ENCODE measurements around the gene E2F7. TPM values are rescaled to one million over a fixed set of nuclear protein-coding genes. Genes with fewer than 3 reads are reported as not detected.

The E2F7 gene
- total and polyA plus RNA-seq, 2 of the 8 experiments (the other 6 are each of a cell fraction or from before 2014, with no cell fraction given), result 8.8 to 18.5 TPM

DNA sequence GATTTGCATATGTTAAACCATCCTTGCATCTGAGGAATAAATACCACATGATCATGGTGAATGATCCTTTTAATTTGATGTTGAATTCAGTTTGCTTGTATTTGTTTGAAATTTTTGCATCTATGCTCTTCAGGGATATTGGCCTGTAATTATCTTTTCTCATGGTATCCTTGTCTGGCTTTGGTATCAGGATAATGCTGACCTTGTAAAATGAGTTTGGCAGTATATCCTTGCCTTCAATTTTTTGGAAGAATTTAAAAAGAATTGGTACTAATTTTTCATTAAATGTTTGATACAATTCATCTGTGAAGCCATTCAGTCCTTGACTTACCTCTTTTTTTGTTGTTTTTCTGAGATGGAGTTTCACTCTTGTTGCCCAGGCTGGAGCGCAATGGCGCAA is 85.2 kb downstream of the E2F7 start:
- no peak overlapping the region for H4K91ac ChIP-seq (replicated peaks; ENCODE audit: insufficient read length, low read length)
- no peak overlapping the region for H2BK15ac ChIP-seq (ENCODE audit: low read length)
- H3K79me2 ChIP-seq (ENCODE audit: control insufficient read depth in 1 of 2, insufficient read depth in 2 of 2, low read length in 2 of 2), result no peaks in the 10 kb centered on the region
- H3K18ac ChIP-seq (ENCODE audit: extremely low read depth, low read length), result no peak overlapping the region
- TF ChIP-seq RFX5 (IDR thresholded peaks at IDR 0.05; ENCODE audit: borderline replicate concordance, low read depth, low read length), result no peak
- TF ChIP-seq TEAD4 (IDR thresholded peaks at IDR 0.05; ENCODE audit: low read depth, low read length), result no peak
- TF ChIP-seq CBX8 (IDR thresholded peaks at IDR 0.05; ENCODE audit: borderline replicate concordance, low read depth, low read length), result no peak
- no peak for TF ChIP-seq KDM4A (IDR thresholded peaks at IDR 0.05; ENCODE audit: low read depth, low read length, severe bottlenecking)
- TF ChIP-seq BCL11A (IDR thresholded peaks at IDR 0.05; ENCODE audit: low read depth in 2 of 2, low read length in 2 of 2), result no peak
- TF ChIP-seq CREB1 (IDR thresholded peaks at IDR 0.05), result no peak
- no peak for TF ChIP-seq SP2 (IDR thresholded peaks at IDR 0.05; ENCODE audit: low read length)
- TF ChIP-seq EP300 (IDR thresholded peaks at IDR 0.05; ENCODE audit: borderline replicate concordance in 1 of 2, low read depth in 2 of 2, low read length in 2 of 2), result no peak
- TF ChIP-seq BACH1 (IDR thresholded peaks at IDR 0.05; ENCODE audit: low read length), result no peak
- TF ChIP-seq KDM5A (IDR thresholded peaks at IDR 0.05; ENCODE audit: low read length), result no peak
- TF ChIP-seq POLR2A (IDR thresholded peaks at IDR 0.05; ENCODE audit: control extremely low read depth in 1 of 2, low read depth in 2 of 2, low read length in 2 of 2), result no peak
- TF ChIP-seq, protein P1, sequence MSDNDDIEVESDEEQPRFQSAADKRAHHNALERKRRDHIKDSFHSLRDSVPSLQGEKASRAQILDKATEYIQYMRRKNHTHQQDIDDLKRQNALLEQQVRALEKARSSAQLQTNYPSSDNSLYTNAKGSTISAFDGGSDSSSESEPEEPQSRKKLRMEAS (IDR thresholded peaks at IDR 0.05), result no peak
- H2BK120ac ChIP-seq (replicated peaks; ENCODE audit: low read depth, low read length), result no peak overlapping the region
- H2BK12ac ChIP-seq (ENCODE audit: low read depth, low read length), result no peak overlapping the region
- ChIA-PET POLR2A (ENCODE audit: partially characterized antibody) (no interaction called here), CTCF (ENCODE audit: partially characterized antibody) (no interaction called here)
- no peaks in the 10 kb centered on the region; a peak in 1 of 7 replicates for H3K4me1 ChIP-seq (replicated peaks in 1 of 4; ENCODE audit: control insufficient read depth in 3 of 4, insufficient read depth in 4 of 4, low read length in 3 of 4)
- no peak for FAIRE-seq
- H2BK5ac ChIP-seq (ENCODE audit: low read depth, low read length), result no peak overlapping the region
- H4K8ac ChIP-seq (ENCODE audit: extremely low read depth, insufficient read depth, low read length), result no peak overlapping the region
- H3K9ac ChIP-seq (replicated peaks in 1 of 4; ENCODE audit: extremely low read depth in 1 of 4, low read depth in 3 of 4, low read length in 3 of 4), result no peak overlapping the region
- no peak overlapping the region for H3K23ac ChIP-seq (ENCODE audit: insufficient read length)
- no peak overlapping the region for H2AK5ac ChIP-seq (ENCODE audit: low read depth, low read length)
- H3K4ac ChIP-seq (replicated peaks; ENCODE audit: insufficient read length, low read depth, low read length), result no peak overlapping the region
- no peak overlapping the region for H3K56ac ChIP-seq (replicated peaks; ENCODE audit: insufficient read length, low read depth, low read length)
- no peaks in the 10 kb centered on the region for H3K27me3 ChIP-seq (replicated peaks in 1 of 4; ENCODE audit: control insufficient read depth in 3 of 4, extremely low read depth in 1 of 4, insufficient read depth in 3 of 4, low read length in 3 of 4)
- no peaks in the 10 kb centered on the region for H3K23me2 ChIP-seq (ENCODE audit: low read depth, low read length)
- no peak overlapping the region for H2BK20ac ChIP-seq (ENCODE audit: low read length)
- peaks cover 2 to 3% of the 10 kb centered on the region in 2 experiments for H3K9me3 ChIP-seq (ENCODE audit: insufficient read depth in 2 of 2, low read depth in 1 of 2, low read length in 1 of 2)
- no peak overlapping the region for H3K27ac ChIP-seq (ENCODE audit: low read depth, low read length)
- H3K36me3 ChIP-seq (ENCODE audit: control insufficient read depth in 2 of 4, insufficient read depth in 4 of 4, low read length in 3 of 4), result no peaks in the 10 kb centered on the region
- H4K5ac ChIP-seq (ENCODE audit: insufficient read length, low read depth, low read length), result no peak overlapping the region
- WGBS, 2 experiments (ENCODE audit: extremely low coverage in 1 of 2, insufficient coverage in 1 of 2, insufficient read length in 1 of 2, insufficient replicate concordance in 2 of 2, low coverage in 1 of 2, low lambda C conversion rate in 2 of 2, missing lambda C conversion rate in 1 of 2), result 93% methylated on average over 2 of the region's 2 CpGs; no CpG with 5 or more reads in 1 of the 2 experiments
- H3K4me2 ChIP-seq (ENCODE audit: insufficient read depth in 1 of 2, low read depth in 2 of 2, low read length in 2 of 2), result no peak overlapping the region
- no peaks in the 10 kb centered on the region for H3K79me1 ChIP-seq (ENCODE audit: low read depth, low read length)
- no peaks in the 10 kb centered on the region for H4K20me1 ChIP-seq (replicated peaks in 1 of 2; ENCODE audit: control insufficient read depth in 1 of 2, insufficient read depth in 2 of 2, low read length in 2 of 2)
- no peak overlapping the region for H3K4me3 ChIP-seq (ENCODE audit: extremely low read depth in 1 of 4, insufficient read depth in 2 of 4, low read depth in 3 of 4, low read length in 4 of 4)
- no peak overlapping the region for H3K14ac ChIP-seq (ENCODE audit: insufficient read length)
- H2AFZ ChIP-seq (ENCODE audit: low read length), result no peak overlapping the region
- DNase-seq (ENCODE audit: low read depth in 1 of 2, low spot score in 2 of 2), result no peak

All from H1 (cell line).